Measurements from ENCODE around the gene PSMG1. TPM values are rescaled to one million over a fixed set of nuclear protein-coding genes. Genes with fewer than 3 reads are reported as not detected.

PSMG1 gene
- total and polyA plus RNA-seq, 2 of the 8 experiments (the other 6 are each of a cell fraction or from before 2014, with no cell fraction given) = 50.7 to 93.7 TPM

DNA sequence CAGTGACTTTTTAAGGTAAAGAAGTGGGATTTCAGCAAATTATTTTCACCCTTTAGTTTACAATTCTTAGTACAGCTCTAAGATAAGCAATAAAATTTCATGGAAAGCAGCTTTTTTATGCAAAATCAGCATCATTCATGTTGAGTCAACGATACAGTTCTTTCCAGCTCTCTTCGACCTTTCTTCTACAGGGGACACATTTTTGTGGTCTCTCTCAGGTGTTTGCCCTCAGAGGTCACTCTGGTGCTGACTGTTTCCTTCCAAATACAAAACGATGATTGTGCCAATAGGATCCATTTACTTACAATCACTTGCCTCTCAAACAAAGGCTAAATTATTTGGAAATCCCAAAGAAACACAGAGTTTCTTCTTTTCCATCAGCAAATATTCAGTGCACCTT lies 51.0 kb downstream of the PSMG1 start (continued):
- TF ChIP-seq, protein P1, sequence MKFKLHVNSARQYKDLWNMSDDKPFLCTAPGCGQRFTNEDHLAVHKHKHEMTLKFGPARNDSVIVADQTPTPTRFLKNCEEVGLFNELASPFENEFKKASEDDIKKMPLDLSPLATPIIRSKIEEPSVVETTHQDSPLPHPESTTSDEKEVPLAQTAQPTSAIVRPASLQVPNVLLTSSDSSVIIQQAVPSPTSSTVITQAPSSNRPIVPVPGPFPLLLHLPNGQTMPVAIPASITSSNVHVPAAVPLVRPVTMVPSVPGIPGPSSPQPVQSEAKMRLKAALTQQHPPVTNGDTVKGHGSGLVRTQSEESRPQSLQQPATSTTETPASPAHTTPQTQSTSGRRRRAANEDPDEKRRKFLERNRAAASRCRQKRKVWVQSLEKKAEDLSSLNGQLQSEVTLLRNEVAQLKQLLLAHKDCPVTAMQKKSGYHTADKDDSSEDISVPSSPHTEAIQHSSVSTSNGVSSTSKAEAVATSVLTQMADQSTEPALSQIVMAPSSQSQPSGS (IDR thresholded peaks at IDR 0.05; ENCODE audit: low read length) = no peak
- TF ChIP-seq FOSL1 (IDR thresholded peaks at IDR 0.05; ENCODE audit: insufficient read depth, low read depth, low read length) (no peak), RFX5 (IDR thresholded peaks at IDR 0.05; ENCODE audit: borderline replicate concordance, low read depth, low read length) (no peak), SP2 (IDR thresholded peaks at IDR 0.05; ENCODE audit: low read length) (no peak), EGR1 (IDR thresholded peaks at IDR 0.05; ENCODE audit: borderline replicate concordance, low read depth, low read length) (no peak), PHF8 (conservative IDR thresholded peaks at IDR 0.05; ENCODE audit: low read depth, low read length) (no peak)

All from H1 (cell line).